HCT116 (cell line): ENCODE data around the gene GALM. TPM values are rescaled to one million over a fixed set of nuclear protein-coding genes. Genes with fewer than 3 reads are reported as not detected.

Experiments used
- ATAC-seq: fragments of 200-7000 bp; cut with Tn5 transposase; 2 replicates; pipeline ENCODE4 v1.9.1; 2020; ENCODE audit warnings: mild to moderate bottlenecking, moderate library complexity
- BruUV-seq: library from RNA; stranded (reverse); fragments of 400-500 nt; replicated peaks from 2 replicates; lab custom pipeline; 2021; lab: Mats Ljungman, UMichigan
- CTCF ChIA-PET: fragments of 300-600 bp; sonication (Branson Sonifier 250); formaldehyde crosslinking; loops from one replicate; lab custom pipeline; 2021; ENCODE audit warnings: antibody characterized with exemption; lab: Charles Lee
- POLR2A ChIA-PET: fragments of 300-600, 350-600 bp; sonication (Branson Sonifier 250); formaldehyde crosslinking; loops from one replicate; lab custom pipeline; 2021; ENCODE audit warnings: antibody characterized with exemption; lab: Charles Lee
- RAD21 ChIA-PET, 2 experiments: fragments of 300-600 bp; sonication (Branson Sonifier 250); formaldehyde crosslinking; loops; one replicate each; lab custom pipeline; 2023; ENCODE audit warnings: low total read pairs in 2 of 2; ENCODE audit not compliant: uncharacterized antibody in 2 of 2, unreplicated experiment in 2 of 2, low non-redundant PET in 1 of 2; lab: Charles Lee
- DNase-seq: peaks from one replicate; pipeline ENCODE4 v3.0.0-alpha.2; 2010; ENCODE audit warnings: low read depth, low spot score
- H2AFZ ChIP-seq: fragments of 200-600 bp; shearing (Covaris generic), sonication (generic); 2 replicates; pipeline ENCODE4 v1.6.1; 2017; ENCODE audit warnings: low read depth, mixed run types, mixed read lengths, antibody characterized with exemption, low read length; ENCODE audit not compliant: poor library complexity, severe bottlenecking
- H3K27ac ChIP-seq: 2 replicates; pipeline ENCODE4 v1.5.1; 2012; ENCODE audit warnings: low read depth, low read length
- H3K27me3 ChIP-seq: fragments of 200-600 bp; sonication (generic); 2 replicates; pipeline ENCODE4 v1.6.1; 2016; ENCODE audit warnings: mixed run types, low read length, mixed read lengths; ENCODE audit not compliant: insufficient read depth
- H3K36me3 ChIP-seq, 2 experiments: fragments of 200-500 bp in 1 of 2; fragments of 200-600 bp in 1 of 2; sonication (Bioruptor generic) in 1 of 2; sonication (generic) in 1 of 2; 2 replicates each; pipeline versions ENCODE4 v1.5.1 to v1.6.1; 2014 to 2016; ENCODE audit warnings: low read length in 2 of 2, inconsistent platforms in 1 of 2, mixed read lengths in 1 of 2, mixed run types in 1 of 2; ENCODE audit not compliant: insufficient read depth in 2 of 2, control insufficient read depth in 1 of 2
- H3K4me1 ChIP-seq, 2 experiments: fragments of 200-600 bp in 1 of 2; sonication (generic) in 1 of 2; 2 replicates each; pipeline versions ENCODE4 v1.5.1 to v1.6.1; 2012 to 2017; ENCODE audit warnings: low read length in 2 of 2, inconsistent platforms in 1 of 2, mild to moderate bottlenecking in 1 of 2, mixed read lengths in 1 of 2, mixed run types in 1 of 2, moderate library complexity in 1 of 2; ENCODE audit not compliant: insufficient read depth in 2 of 2, control insufficient read depth in 1 of 2
- H3K4me2 ChIP-seq: fragments of 200-600 bp; sonication (generic); 2 replicates; pipeline ENCODE4 v1.6.1; 2017; ENCODE audit warnings: mixed run types, low read length, mixed read lengths
- H3K4me3 ChIP-seq, 2 experiments: fragments of 200-600 bp in 1 of 2; sonication (generic) in 1 of 2; replicated peaks in 1 of 2; 2 replicates each; pipeline ENCODE4 v1.5.1; 2011 to 2016; ENCODE audit warnings: low read length in 2 of 2, control low read depth in 1 of 2, low read depth in 1 of 2, mild to moderate bottlenecking in 1 of 2, mixed read lengths in 1 of 2, mixed run types in 1 of 2
- H3K79me2 ChIP-seq: fragments of 200-600 bp; sonication (generic); 2 replicates; pipeline ENCODE4 v1.6.1; 2017; ENCODE audit warnings: mild to moderate bottlenecking, mixed run types, low read length, moderate library complexity, mixed read lengths; ENCODE audit not compliant: insufficient read depth
- H3K9ac ChIP-seq: fragments of 200-600 bp; sonication (generic); 2 replicates; pipeline ENCODE4 v1.6.1; 2016; ENCODE audit warnings: low read length, mixed read lengths
- H3K9me2 ChIP-seq: fragments of 200-600 bp; sonication (generic), shearing (Covaris generic); 2 replicates; pipeline ENCODE4 v1.6.1; 2017; ENCODE audit warnings: mixed run types, mild to moderate bottlenecking, moderate library complexity; ENCODE audit not compliant: insufficient read depth
- H3K9me3 ChIP-seq, 2 experiments: fragments of 200-500 bp in 1 of 2; fragments of 200-600 bp in 1 of 2; sonication (Bioruptor generic) in 1 of 2; sonication (generic) in 1 of 2; 2 replicates each; pipeline ENCODE4 v1.6.1; 2014 to 2017; ENCODE audit warnings: low read length in 2 of 2, mixed read lengths in 2 of 2, inconsistent platforms in 1 of 2, low read depth in 1 of 2, mild to moderate bottlenecking in 1 of 2, mixed run types in 1 of 2, moderate library complexity in 1 of 2; ENCODE audit not compliant: control insufficient read depth in 1 of 2, insufficient read depth in 1 of 2
- H4K20me1 ChIP-seq: fragments of 200-600 bp; sonication (generic), shearing (Covaris generic); 2 replicates; pipeline ENCODE4 v1.6.1; 2017; ENCODE audit warnings: mixed run types, mild to moderate bottlenecking, moderate library complexity; ENCODE audit not compliant: insufficient read depth
- POLR2AphosphoS5 ChIP-seq: IDR thresholded peaks from 2 replicates; pipeline ENCODE4 v1.6.1; 2011; ENCODE audit warnings: mild to moderate bottlenecking, low read depth, low read length, moderate library complexity
- intact Hi-C: fragments of 100-400 bp; cut with micrococcal nuclease; formaldehyde crosslinking; loops from 2 replicates; pipeline ENCODE4 v1.10.0; 2022
- total RNA-seq: library from RNA; stranded (reverse); gene quantifications from one replicate; pipeline ENCODE4 v1.2.1, GENCODE V29; 2021; ENCODE audit not compliant: unreplicated experiment
- TF ChIP-seq, protein P1 (sequence below): IDR thresholded peaks from 2 replicates; pipeline ENCODE4 v1.6.1; 2012
- TF ChIP-seq, protein P2 (sequence below), 3 experiments: fragments of 200-600 bp in 1 of 3; sonication (generic) in 1 of 3; IDR thresholded peaks in 2 of 3; conservative IDR thresholded peaks in 1 of 3; 2 replicates each; pipeline ENCODE4 v1.5.1; 2012 to 2017; ENCODE audit warnings: low read depth in 2 of 3, low read length in 2 of 3, antibody characterized with exemption in 1 of 3, borderline replicate concordance in 1 of 3, control low read depth in 1 of 3, mild to moderate bottlenecking in 1 of 3, mixed read lengths in 1 of 3, mixed run types in 1 of 3, moderate library complexity in 1 of 3; ENCODE audit not compliant: insufficient read depth in 1 of 3

Gene GALM
- total RNA-seq, 1 experiment from 2014 or later = 10.2 TPM

DNA sequence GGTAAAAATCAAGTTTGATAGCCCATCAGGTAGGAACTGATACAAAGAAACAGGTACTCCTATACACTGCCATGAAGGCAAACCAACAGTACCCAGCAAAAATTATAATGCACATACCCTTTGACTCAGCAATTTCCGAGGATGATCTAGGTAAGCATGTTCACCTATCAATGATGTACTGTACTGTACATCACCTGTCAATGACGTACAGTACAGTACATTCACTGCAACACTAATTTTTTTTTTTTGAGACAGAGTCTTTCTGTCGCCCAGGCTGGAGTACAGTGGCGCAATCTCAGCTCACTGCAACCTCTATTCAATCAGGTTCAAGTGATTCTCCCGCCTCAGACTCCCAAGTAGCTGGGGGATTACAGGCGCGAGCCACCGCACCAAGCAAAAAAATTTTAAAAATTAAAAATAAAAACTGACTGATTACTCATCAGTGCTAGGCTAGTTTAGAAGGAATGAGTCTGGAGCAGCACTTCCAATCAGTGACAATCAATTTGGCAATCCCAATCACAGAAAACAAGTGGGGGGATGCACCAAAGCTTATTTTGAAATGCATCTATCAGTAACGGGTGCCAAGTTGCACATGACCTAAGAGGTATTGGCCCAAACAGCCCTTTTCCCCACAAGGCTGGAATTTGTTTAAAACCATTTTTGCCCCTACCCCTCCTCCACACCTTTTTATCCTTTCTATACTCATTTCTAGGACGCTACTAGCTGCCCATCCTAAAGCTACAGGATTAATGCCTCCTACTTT is 77.1 kb downstream of the GALM start:
- H3K4me3 ChIP-seq = no peak overlapping the region
- H3K27ac ChIP-seq = no peak overlapping the region
- H3K9ac ChIP-seq = no peak overlapping the region
- intact Hi-C loops = loop anchor here (5.0 kb wide), 3 partner anchors 161 to 426 kb away; no protein-coding TSS in a partner anchor
- ChIA-PET RAD21 (interaction anchor here in 1 of 2 experiments (1.3 kb wide), 1 partner anchor 9 kb away, joined by 5 read pairs; no protein-coding TSS in a partner anchor), CTCF (no interaction called here), POLR2A (interaction anchor here (0.7 to 3.9 kb wide), 3 partner anchors 8 to 174 kb away, joined by 3 to 21 read pairs (median 3); partner anchors contain the start of gene SRSF7)
- H3K9me2 ChIP-seq = no peaks in the 10 kb centered on the region
- H2AFZ ChIP-seq = no peak overlapping the region
- peaks cover 58% of the 10 kb centered on the region; the same call in 1 of the 2 replicates for H4K20me1 ChIP-seq
- DNase-seq (no peak), ATAC-seq (peak; percentile 33; the same call in 1 of the 2 replicates)
- peak; percentile 16; the same call in 1 of the 2 replicates for TF ChIP-seq POLR2AphosphoS5
- TF ChIP-seq, protein P1, sequence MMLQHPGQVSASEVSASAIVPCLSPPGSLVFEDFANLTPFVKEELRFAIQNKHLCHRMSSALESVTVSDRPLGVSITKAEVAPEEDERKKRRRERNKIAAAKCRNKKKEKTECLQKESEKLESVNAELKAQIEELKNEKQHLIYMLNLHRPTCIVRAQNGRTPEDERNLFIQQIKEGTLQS = no peak
- TF ChIP-seq, protein P2, sequence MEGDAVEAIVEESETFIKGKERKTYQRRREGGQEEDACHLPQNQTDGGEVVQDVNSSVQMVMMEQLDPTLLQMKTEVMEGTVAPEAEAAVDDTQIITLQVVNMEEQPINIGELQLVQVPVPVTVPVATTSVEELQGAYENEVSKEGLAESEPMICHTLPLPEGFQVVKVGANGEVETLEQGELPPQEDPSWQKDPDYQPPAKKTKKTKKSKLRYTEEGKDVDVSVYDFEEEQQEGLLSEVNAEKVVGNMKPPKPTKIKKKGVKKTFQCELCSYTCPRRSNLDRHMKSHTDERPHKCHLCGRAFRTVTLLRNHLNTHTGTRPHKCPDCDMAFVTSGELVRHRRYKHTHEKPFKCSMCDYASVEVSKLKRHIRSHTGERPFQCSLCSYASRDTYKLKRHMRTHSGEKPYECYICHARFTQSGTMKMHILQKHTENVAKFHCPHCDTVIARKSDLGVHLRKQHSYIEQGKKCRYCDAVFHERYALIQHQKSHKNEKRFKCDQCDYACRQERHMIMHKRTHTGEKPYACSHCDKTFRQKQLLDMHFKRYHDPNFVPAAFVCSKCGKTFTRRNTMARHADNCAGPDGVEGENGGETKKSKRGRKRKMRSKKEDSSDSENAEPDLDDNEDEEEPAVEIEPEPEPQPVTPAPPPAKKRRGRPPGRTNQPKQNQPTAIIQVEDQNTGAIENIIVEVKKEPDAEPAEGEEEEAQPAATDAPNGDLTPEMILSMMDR (IDR thresholded peaks at IDR 0.05 in 2 of 3, conservative IDR thresholded peaks at IDR 0.05 in 1 of 3; ENCODE audit: borderline replicate concordance in 1 of 3, insufficient read depth in 1 of 3, low read depth in 2 of 3, low read length in 2 of 3) = no peak
- H3K9me3 ChIP-seq = no peaks in the 10 kb centered on the region
- no peak overlapping the region for H3K4me2 ChIP-seq
- H3K4me1 ChIP-seq = no peaks in the 10 kb centered on the region
- no peaks in the 10 kb centered on the region for H3K27me3 ChIP-seq
- H3K79me2 ChIP-seq = peaks cover 94% of the 10 kb centered on the region
- H3K36me3 ChIP-seq = peaks cover 49 to 66% of the 10 kb centered on the region in 2 experiments
- BruUV-seq = no TSS peak
